Raji (cell line): Measurements from ENCODE around the gene C13orf46.

Experiments used
- POLR2A ChIP-seq: IDR thresholded peaks from 2 replicates; pipeline ENCODE4 v1.6.1; 2011; ENCODE audit warnings: low read depth, low read length, control low read depth; ENCODE audit not compliant: insufficient read depth

Gene C13orf46

GRCh38 chr13:113923376-113924063, 50.4 kb downstream of the C13orf46 start:
- TF ChIP-seq POLR2A, result no peak

GRCh38 chr13:113922412-113923118, 51.3 kb downstream of the C13orf46 start:
- no peak for TF ChIP-seq POLR2A

- TF ChIP-seq POLR2A, result no peak
Observed at GRCh38 chr13:113921763-113922162, 52.1 kb downstream of the C13orf46 start.

GRCh38 chr13:113920606-113921286, 53.1 kb downstream of the C13orf46 start:
- no peak for TF ChIP-seq POLR2A

GRCh38 chr13:113919761-113920559, 53.9 kb downstream of the C13orf46 start:
- no peak for TF ChIP-seq POLR2A

GRCh38 chr13:113918981-113919701, 54.7 kb downstream of the C13orf46 start:
- no peak for TF ChIP-seq POLR2A

- TF ChIP-seq POLR2A, result no peak
Observed at GRCh38 chr13:113918580-113918979, 55.3 kb downstream of the C13orf46 start.

GRCh38 chr13:113917594-113918371, 56.1 kb downstream of the C13orf46 start:
- no peak for TF ChIP-seq POLR2A

GRCh38 chr13:113917096-113917495, 56.8 kb downstream of the C13orf46 start:
- TF ChIP-seq POLR2A, result no peak

- TF ChIP-seq POLR2A, result no peak
Observed at GRCh38 chr13:113916330-113916815, 57.5 kb downstream of the C13orf46 start.

GRCh38 chr13:113915786-113916329, 58.0 kb downstream of the C13orf46 start:
- TF ChIP-seq POLR2A, result no peak

- TF ChIP-seq POLR2A, result no peak
Observed at GRCh38 chr13:113915012-113915763, 58.7 kb downstream of the C13orf46 start.
